ENCODE measurements around the gene RELN.

The RELN gene

DNA sequence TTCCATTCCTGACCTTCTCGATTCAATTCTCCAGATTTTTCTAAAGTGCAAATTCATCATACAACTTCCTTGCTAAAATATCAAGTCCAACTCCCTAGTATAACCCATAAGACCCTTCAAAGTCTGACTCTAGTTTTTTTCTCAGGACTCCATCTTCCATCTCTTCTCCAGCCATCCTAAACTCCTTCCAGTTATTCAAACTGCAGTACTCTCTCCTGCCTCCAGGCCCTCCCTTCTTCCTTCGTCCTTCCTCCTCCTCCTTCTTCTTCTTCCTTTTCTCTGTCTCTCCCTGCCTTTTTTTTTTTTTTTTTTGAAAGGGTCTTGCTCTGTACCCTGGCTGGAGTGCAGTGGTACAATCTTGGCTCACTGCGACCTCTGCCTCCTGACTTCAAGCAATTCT lies 111.9 kb downstream of the RELN start:
- TF ChIP-seq, protein P1, sequence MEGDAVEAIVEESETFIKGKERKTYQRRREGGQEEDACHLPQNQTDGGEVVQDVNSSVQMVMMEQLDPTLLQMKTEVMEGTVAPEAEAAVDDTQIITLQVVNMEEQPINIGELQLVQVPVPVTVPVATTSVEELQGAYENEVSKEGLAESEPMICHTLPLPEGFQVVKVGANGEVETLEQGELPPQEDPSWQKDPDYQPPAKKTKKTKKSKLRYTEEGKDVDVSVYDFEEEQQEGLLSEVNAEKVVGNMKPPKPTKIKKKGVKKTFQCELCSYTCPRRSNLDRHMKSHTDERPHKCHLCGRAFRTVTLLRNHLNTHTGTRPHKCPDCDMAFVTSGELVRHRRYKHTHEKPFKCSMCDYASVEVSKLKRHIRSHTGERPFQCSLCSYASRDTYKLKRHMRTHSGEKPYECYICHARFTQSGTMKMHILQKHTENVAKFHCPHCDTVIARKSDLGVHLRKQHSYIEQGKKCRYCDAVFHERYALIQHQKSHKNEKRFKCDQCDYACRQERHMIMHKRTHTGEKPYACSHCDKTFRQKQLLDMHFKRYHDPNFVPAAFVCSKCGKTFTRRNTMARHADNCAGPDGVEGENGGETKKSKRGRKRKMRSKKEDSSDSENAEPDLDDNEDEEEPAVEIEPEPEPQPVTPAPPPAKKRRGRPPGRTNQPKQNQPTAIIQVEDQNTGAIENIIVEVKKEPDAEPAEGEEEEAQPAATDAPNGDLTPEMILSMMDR (IDR thresholded peaks at IDR 0.05; ENCODE audit: insufficient read depth, low read depth, low read length, missing control alignments), result no peak
- no peak overlapping the region for H3K4me3 ChIP-seq (ENCODE audit: low read length)
- DNase-seq (ENCODE audit: low read depth), result no peak

- TF ChIP-seq, protein P1 (IDR thresholded peaks at IDR 0.05; ENCODE audit: insufficient read depth, low read depth, low read length, missing control alignments), result no peak
- no peak overlapping the region for H3K4me3 ChIP-seq (ENCODE audit: low read length)
- DNase-seq (ENCODE audit: low read depth), result no peak
These were observed 113.7 kb downstream of the RELN start for GRCh38 chr7:103875718-103876117.

GRCh38 chr7:103871473-103871872 lies 118.0 kb downstream of the RELN start:
- H3K4me3 ChIP-seq (ENCODE audit: low read length), result no peak overlapping the region
- TF ChIP-seq, protein P1 (IDR thresholded peaks at IDR 0.05; ENCODE audit: insufficient read depth, low read depth, low read length, missing control alignments), result no peak
- DNase-seq (ENCODE audit: low read depth), result no peak

- TF ChIP-seq, protein P1 (IDR thresholded peaks at IDR 0.05; ENCODE audit: insufficient read depth, low read depth, low read length, missing control alignments), result no peak
- no peak for DNase-seq (ENCODE audit: low read depth)
- no peak overlapping the region for H3K4me3 ChIP-seq (ENCODE audit: low read length)
These were observed 118.8 kb downstream of the RELN start for GRCh38 chr7:103870664-103871063.

DNA sequence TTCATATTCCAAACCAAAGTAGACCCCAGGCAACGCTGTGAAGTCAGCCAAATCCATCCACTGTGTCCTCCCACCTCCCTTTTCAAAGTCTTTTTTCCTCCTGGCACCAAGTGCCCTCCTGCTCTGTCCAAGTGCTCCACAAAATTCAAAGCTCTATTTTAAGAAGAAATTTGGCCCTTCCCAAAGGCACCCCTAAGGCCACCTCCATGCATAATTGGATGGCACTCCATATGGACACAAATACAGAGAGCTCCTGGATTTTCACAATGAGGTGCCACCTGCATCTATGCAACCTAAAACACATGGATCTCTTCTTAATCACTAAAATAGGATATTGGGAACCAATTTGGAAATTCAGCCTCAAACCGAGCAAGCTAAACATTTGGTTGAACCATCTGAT lies 121.6 kb downstream of the RELN start:
- no peak overlapping the region for H3K4me3 ChIP-seq (ENCODE audit: low read length)
- TF ChIP-seq, protein P1 (IDR thresholded peaks at IDR 0.05; ENCODE audit: insufficient read depth, low read depth, low read length, missing control alignments), result no peak
- DNase-seq (ENCODE audit: low read depth), result no peak

DNA sequence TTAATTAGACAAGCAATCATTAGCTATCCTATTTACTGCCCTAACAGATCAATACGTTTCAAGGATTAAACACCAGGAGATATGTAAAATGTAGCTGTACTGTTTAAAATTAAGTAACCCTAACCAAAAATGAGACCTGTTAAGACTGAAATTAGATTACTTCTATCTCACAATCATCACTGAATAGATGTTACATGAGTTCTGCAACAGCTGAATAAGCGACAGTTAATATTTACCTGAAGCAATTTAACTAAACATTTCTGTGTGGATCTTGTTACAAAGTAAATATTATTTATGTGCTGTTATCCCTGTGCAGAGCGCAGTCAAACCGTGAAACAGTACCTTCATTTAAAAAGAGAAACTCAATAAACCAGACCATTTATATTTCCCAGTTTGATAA lies 122.5 kb downstream of the RELN start:
- DNase-seq (ENCODE audit: low read depth), result no peak
- no peak overlapping the region for H3K4me3 ChIP-seq (ENCODE audit: low read length)
- TF ChIP-seq, protein P1 (IDR thresholded peaks at IDR 0.05; ENCODE audit: insufficient read depth, low read depth, low read length, missing control alignments), result no peak

DNA sequence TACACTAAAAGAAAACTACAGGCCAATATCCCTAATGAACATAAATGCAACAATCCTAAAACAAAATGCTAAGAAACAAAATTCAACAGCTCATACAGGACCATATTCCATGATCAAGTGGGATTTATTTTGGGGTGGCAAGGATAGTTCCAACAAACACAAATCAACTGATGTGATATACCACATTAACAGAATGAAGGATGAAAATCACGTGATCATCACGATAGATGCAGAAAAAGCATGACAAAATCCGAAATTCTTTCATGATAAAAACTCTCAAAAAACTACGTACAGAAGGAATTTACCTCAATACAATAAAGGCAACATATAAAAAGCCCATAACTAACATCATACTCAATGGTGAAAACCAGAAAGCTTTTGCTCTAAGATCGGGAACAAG lies 124.0 kb downstream of the RELN start:
- no peak overlapping the region for H3K4me3 ChIP-seq (ENCODE audit: low read length)
- TF ChIP-seq, protein P1 (IDR thresholded peaks at IDR 0.05; ENCODE audit: insufficient read depth, low read depth, low read length, missing control alignments), result no peak
- no peak for DNase-seq (ENCODE audit: low read depth)

All from epithelial cell of esophagus (primary cell).